Stimulated activated CD4-positive, alpha-beta T cell treated with anti-CD3 and anti-CD28 coated beads, Interleukin-1b, Interleukin-23, amount 100 ng/mL, for 1 hour (primary cell): ENCODE measurements around the gene PCCA.
"Not testable (repeated sequence)": the region's sequence is repeated elsewhere in the genome, so short reads cannot be mapped to it uniquely, and the experiment has no call there.

Source experiments
- DNase-seq, 2 donors: peaks; one replicate each; pipeline ENCODE4 v3.0.0-alpha.2; 2020; ENCODE audit warnings: low read depth in 2 of 2

The PCCA gene

GRCh38 chr13:100244431-100244830, 155.5 kb downstream of the PCCA start:
- DNase-seq: no peak

GRCh38 chr13:100245104-100245503, 156.2 kb downstream of the PCCA start:
- no peak for DNase-seq

- DNase-seq: no peak
Observed at GRCh38 chr13:100247937-100248336, 159.0 kb downstream of the PCCA start.

GRCh38 chr13:100254002-100254401, 165.1 kb downstream of the PCCA start:
- DNase-seq: no peak

GRCh38 chr13:100262404-100262803, 173.5 kb downstream of the PCCA start:
- DNase-seq: no peak

GRCh38 chr13:100266026-100266425, 177.1 kb downstream of the PCCA start:
- DNase-seq: no peak

GRCh38 chr13:100269837-100270236, 180.9 kb downstream of the PCCA start:
- no peak for DNase-seq

- DNase-seq: no peak
Observed at GRCh38 chr13:100273138-100273537, 184.2 kb downstream of the PCCA start.

- DNase-seq: no peak
Observed at GRCh38 chr13:100273552-100273951, 184.7 kb downstream of the PCCA start.

- no peak for DNase-seq
Observed at GRCh38 chr13:100274942-100275506, 186.1 kb downstream of the PCCA start.

- no peak for DNase-seq
Observed at GRCh38 chr13:100275746-100276145, 186.9 kb downstream of the PCCA start.

GRCh38 chr13:100280681-100281080, 191.8 kb downstream of the PCCA start:
- no peak for DNase-seq

- DNase-seq: not testable (repeated sequence)
Observed at GRCh38 chr13:100282306-100282705, 193.4 kb downstream of the PCCA start.

GRCh38 chr13:100290165-100290801, 201.4 kb downstream of the PCCA start:
- no peak for DNase-seq

- no peak for DNase-seq
Observed at GRCh38 chr13:100291624-100292023, 202.7 kb downstream of the PCCA start.

GRCh38 chr13:100297413-100297812, 208.5 kb downstream of the PCCA start:
- no peak for DNase-seq

GRCh38 chr13:100298116-100298681, 209.3 kb downstream of the PCCA start:
- DNase-seq: no peak

- no peak for DNase-seq
Observed at GRCh38 chr13:100298691-100299090, 209.8 kb downstream of the PCCA start.

GRCh38 chr13:100300243-100300642, 211.3 kb downstream of the PCCA start:
- DNase-seq: no peak

GRCh38 chr13:100300708-100301107, 211.8 kb downstream of the PCCA start:
- no peak for DNase-seq

GRCh38 chr13:100301418-100301817, 212.5 kb downstream of the PCCA start:
- no peak for DNase-seq

- no peak for DNase-seq
Observed at GRCh38 chr13:100302391-100302790, 213.5 kb downstream of the PCCA start.

- no peak for DNase-seq
Observed at GRCh38 chr13:100304229-100304628, 215.3 kb downstream of the PCCA start.

GRCh38 chr13:100305398-100305797, 216.5 kb downstream of the PCCA start:
- no peak for DNase-seq
